HT-29 (cell line): Measurements from ENCODE around the gene DIP2B. TPM values are rescaled to one million over a fixed set of nuclear protein-coding genes. Genes with fewer than 3 reads are reported as not detected.

Experiments
- DNase-seq: peaks from one replicate; pipeline ENCODE4 v3.0.0-alpha.2; 2015; ENCODE audit warnings: low spot score
- total RNA-seq: library from RNA; depleted of rRNA; stranded (reverse); fragments of >200 nt; shearing (Covaris generic); gene quantifications from 2 replicates; pipeline ENCODE4 v1.2.3, GENCODE V29; 2014

DIP2B gene
- total RNA-seq, 1 experiment from 2014 or later: 21.4 TPM

DNA sequence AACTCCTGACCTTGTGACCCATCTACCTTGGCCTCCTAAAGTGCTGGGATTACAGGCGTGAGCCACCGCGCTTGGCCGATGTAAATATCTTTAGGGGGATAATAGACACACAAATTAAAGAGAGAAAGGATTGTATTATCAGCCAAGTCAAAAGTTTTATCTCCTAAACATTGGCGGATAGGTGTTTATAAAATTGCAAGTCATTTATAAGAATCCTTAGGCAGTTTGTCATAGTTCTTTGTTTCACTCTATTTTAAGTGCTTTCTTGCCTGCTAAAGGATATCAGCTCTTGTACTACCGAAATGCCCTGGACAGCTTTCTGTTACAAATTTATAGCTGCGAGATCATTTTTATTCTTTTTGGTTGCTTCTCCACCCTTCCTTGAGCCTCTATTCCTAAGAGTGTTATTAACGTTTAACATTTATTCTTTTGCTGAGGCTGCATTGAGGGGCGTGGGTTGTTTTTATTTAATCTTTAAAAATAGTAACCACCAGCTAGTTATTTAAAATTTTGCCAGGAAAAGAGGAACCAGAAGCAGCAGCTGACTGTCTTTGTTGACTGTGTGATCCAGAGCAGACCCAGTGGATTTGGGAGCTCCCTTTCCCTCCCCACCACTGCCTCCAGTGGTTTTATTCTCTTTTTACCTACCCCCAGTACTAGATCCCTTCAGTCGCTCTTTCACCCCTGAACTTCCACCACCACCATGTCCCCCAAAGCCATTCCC is 106.4 kb downstream of the DIP2B start:
- no peak for DNase-seq

DNA sequence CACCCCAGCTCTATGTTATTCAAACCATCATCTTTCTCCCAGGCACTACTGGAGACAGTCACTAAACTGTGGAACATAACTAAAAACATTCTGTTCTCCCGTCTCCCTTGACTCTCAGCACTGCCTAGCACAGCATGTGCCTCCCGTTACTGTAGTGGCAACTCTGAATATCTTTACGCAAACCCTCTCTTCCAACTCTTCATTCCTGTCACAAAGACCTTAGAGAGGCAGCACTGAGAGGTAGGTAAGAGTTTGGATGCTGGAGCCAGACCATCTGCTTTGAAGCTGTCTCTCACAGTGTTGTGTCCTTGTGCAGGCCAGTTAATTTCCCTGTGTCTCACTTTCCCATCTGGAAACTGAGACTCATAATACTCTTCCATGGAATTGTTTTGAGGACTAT is 108.1 kb downstream of the DIP2B start:
- DNase-seq: no peak

DNA sequence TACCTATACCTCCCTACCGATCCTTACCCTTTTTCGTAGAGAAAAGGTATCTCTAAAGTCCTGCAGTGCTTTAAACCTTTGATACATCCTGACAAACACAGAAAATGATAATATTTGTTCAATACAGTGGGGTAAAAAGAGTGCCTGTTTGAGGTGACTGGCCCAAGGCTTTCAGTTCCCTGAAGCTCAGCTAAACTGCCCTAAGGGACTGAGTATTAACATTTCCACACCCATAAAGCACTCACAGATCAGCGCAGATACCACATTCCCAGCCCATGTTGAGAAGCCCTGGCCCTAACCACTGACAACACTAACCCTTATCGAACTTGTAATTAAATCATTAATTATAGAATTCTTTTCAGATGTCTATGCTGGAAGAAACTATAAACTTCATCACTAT is 108.7 kb downstream of the DIP2B start:
- DNase-seq: no peak

DNA sequence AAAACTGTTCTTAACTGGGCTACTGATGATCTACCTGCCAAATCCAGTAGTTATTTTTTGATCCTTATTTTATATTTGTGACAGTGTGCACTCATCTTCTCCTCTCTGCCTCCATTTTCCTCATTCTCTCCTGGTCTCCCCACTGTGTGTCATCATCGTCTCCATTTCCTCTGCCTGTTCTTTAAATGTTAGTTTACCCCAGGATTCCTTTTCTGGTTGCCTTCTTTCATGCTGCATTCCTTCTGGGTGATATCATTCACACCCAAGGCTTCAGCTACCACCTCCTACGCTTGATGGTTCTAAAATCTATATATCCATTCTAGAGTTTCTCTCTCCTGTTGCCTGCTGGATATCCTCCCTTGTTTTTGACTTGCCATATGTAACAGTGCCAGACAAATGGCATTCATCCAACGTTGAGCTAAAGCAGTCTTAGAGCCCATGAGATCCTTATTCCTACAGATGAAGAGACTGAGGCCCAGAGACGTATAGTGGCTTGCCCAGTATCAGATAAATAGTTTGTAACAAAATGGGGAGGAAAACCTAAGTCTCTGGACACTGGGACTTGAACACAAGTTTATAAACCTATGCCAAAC is 109.5 kb downstream of the DIP2B start:
- no peak for DNase-seq

DNA sequence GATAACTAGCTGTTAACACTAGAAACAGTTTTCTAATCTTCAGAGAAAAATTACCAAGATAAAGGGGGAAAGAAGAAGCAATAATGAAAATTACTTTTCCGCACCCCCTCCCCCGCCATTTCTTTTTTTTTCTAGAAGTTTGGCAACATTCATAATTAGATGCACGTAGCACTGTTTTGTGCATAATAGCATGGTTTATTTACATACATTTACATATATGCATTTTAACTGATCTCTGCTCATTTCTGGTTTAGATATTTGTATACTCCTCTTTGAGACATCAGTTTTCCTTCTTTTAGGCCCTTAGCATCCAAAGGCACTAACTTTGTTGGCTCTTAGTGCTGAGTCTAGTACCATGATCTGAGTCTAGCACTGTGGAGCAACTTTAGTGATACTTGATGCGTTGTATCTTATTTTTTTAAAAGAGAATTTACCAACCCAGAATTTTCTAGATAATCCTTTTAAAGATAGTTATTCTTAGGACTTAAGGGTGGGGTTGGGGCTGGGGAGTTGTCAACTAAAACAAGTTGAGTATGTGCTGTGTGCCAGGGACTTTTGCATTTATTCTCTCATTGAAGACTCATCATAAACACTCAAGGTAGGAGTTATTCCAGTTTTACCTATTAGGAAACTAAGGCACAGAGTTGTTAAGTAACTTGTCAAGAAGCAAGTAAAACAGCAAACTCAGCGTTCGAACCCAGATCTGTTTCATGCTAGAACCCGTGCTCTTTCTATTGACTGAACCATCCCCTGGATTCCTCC is 110.5 kb downstream of the DIP2B start:
- DNase-seq: no peak

DNA sequence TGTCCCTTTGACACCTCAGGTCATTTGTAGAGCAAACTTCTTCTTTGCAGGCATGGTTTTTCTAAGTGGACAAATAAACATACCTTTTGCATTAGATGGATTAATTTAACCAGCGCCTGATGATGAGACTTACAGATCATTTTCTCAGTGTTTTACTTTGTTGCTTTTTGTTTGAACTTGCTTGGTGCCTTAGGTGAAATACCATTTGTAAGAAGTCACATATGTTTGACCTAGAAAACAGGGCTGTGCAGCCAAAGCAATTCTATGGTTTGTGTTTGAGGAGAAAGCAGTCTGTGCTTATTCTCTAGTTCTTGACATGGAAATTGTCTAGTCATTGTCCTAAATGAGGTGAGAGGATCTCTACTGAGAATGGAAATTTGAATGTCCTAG is 111.1 kb downstream of the DIP2B start:
- no peak for DNase-seq

DNA sequence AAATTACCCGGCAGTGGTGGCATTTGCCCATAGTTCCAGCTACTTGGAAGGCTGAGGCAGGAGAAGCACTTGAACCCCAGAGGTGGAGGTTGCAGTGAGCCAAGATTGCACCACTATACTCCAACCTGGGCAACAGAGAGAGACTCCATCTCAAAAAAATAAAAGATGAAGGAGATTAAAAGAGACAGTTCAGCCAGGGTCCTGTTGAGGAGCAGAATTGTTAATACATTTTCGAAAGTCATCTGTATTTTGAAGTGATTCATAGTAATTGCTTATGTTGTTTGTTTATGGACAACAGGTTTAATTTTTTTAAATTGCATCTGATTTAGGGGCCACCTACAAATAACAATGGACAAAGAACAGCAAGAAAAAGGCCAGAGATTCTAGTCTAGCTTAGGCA is 112.9 kb downstream of the DIP2B start:
- no peak for DNase-seq

DNA sequence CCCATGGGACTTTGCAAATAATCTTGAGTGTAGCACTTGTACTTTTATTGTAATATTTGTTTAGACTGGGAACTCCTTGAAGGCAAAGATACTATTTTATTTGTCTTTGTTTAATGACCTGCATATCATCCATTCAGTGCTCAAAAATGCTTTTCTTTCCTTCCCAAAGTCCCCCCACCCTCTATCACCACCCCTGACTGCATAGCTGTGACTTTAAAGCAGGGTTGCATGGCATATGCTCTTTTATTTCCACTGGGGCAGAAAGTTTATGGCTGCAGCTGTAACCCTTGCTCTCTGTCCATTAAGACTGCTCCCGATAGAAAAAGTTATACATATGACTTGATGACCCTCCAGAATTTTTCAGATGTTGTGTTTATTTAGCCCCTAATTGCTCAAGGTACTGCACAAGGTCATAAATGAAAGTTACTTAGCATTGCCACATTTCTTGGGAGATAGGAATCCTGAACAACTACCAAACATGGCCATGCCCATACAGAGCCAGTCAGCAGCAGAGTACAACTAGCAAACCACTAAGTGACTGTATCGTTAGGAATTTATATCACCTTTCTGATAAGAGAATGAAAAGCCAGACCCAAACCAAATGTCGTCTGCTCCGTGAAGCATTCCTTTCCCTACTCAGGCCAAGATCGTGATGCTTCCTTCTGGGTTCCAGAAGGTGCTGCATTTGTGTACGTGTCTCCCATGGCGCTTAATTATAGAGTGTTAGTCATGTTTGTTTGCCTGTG is 114.3 kb downstream of the DIP2B start:
- no peak for DNase-seq

DNA sequence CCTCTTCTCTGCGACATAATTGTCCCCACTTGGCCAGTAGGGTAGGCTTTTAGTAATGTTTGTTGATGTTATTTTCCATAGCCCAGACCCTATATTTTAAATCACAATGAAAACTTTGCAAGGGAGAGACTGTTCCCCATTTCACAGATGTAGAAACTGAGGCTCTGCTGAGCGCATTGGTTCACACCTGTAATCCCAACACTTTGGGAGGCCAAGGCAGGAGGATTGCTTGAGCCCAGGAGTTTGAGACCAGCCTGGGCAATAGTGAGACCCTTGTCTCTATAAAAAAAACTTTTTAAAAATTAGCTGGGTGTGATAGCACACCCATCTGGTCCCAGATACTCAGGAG is 114.8 kb downstream of the DIP2B start:
- no peak for DNase-seq

DNA sequence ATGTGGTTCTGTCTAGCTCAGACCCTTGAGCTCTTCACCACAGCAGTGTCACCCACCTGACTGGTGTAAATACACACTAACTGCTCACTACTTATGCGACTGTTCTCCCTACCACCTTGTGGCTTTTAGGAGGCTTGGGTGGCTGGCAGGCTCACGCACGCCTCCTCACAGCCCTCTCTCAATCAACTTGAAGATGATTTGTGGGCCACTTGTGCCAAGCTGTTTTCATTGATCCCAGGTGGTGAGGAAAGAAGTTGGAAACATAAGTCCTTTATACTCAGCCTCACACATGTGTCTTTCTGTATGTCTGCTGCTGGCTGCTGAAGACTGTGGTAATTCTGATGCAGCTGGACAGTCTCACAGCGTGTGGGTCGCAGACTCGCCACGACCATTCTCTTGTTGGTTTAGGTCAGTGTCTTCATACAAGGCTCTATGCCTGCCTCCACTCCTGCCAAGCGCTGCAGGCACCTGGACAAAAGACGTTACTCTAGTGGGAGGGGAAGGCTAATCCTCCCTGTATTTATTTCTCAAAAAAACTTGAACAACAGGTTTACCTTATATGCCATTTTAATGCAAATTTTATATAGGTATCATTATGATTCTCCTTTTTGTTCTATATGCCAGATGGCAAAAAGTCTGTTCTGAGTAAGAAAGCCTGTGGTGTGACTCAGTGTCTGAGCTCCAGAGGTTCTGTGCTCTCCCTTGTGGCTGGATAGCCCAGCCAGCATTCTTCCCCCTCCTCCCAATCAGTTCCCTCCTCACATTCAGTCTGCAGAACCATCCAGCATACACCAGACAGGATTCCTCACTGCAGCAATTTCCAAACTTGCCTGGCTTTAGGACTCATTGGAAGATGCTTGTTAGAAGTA is 115.6 kb downstream of the DIP2B start:
- no peak for DNase-seq

DNA sequence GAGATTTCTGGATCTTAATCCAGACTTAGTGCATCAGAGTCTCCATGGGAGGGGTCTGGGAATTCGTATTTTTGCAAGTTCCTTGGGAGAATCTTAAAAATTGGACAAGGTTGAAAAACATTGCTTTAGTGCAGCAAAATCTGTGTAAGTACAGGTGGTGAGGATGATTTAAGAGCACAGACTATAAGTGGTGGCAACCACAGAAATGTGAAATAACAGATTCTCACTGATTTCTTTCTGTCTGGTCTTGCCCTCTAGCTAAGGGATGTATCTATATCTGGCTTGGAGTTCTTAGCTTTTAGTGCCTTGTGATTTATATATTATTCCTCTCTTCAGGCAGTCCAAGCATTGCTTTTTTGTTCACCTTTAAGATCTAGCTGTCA is 116.2 kb downstream of the DIP2B start:
- DNase-seq: no peak

DNA sequence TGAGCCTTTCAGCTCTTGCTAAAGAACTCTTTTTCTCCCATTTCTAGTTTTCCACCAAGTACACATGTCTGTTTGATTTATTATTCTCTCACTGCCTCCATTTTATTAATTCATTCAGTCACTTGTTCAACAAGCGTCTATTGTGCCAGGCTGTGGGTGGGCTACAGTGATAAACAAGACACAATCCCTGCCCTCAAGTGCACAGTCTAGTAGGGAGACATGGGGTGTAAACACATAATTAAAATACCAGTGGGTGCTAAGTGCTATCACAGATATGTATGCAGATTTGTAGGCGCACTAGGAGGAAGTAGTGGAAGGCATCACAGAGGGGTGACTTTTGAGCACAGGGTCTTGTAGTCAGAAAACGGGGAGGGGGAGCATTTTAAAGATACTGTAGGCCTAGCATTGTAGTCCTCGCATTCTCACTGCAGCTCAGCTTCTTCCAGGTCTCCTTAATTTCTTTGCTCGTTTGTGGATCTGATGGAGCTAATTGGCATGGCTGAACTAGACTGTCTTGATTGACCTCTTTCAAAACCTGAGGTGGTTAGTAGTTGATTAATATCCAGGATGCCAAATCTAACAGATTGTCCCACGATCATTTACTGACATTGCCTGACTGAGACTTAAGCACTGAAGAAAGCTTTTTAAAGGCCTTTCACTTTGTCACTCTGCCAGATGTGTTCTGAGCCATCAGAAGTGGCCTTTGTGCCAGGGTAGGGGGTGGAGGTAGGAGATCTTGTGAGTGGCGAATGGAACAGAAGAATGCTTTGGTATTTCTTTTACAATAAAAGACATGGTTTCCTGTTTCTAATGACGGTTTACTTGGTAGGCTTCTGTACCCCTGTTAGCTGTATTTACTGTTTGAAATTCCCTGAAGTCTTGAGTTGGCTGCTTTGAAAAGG is 116.9 kb downstream of the DIP2B start:
- no peak for DNase-seq

DNA sequence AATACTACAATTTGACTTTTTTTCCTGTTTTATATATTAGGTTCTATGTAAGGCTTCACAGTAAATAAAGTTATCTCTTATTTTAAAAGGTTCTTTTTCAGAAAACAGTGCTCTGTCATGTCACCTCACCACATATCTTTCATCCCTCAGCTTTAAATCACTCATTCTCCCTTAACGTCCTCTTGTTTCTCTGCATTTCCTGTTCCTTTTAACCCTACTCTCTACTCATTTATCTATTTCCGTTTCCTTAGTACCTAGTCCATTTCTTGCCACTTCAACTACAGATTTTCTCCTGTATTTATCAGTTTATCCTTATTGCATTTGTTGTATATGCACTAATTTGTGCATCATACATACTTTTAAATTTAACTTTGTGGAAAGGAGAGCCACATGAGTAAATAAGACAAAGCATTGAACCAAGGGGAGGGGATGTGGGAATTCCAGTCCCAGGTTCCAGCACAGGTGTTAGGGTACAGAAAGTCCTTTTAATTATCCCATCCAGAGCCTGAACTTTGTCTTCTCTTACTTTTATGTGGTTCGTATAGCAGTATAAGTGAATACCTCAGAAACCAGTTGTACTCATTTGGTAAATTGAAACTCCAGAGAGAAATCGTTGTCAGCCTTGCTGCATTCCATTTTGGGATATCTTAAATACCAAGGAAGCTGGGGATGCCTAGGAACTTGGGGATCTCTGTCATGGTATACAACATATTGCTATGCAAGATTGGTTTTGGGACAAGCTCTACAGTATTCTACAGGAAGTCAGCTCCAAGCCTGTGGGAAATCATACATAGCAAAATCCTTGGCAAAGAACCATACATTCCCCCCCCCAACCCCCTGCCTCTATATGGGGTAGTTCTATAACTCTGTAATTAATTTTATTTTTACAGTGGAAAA is 120.5 kb downstream of the DIP2B start:
- DNase-seq: no peak

DNA sequence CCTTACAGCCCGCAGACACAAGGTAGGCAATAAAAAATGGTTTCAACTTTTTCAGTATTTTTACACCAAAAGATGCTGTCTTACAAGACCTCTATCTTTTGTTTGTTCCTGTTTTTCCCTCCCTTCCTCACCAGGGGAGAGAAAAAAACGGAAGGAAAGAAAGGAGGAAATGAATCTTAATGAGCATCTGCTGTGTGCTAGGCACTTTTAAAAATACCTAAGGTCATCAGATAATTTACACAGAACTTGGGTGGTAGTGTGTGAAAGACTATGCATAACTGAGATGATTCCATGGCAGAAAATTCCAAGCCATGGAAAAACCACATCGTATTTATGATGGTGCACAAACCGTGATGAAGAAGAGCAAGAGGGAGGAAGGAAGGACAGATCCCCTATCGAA is 121.2 kb downstream of the DIP2B start:
- no peak for DNase-seq

DNA sequence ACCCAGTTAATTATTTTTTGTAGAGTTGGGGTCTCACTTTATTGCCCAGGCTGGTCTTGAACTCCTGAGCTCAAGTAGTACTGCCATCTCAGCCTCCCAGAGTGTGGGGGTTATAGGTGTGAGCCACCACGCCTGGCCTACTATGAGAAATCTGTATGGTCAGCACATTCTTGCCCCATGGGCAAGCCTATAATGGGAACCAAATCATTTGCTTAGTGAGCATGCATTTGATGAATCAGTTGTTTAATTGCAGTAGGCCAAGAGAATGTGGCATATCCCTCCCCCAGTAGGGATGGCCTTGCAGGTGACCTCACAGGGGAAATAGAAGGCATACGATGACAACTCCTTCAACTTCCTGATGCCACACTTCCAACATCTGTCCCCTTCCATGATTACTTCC is 122.7 kb downstream of the DIP2B start:
- no peak for DNase-seq

DNA sequence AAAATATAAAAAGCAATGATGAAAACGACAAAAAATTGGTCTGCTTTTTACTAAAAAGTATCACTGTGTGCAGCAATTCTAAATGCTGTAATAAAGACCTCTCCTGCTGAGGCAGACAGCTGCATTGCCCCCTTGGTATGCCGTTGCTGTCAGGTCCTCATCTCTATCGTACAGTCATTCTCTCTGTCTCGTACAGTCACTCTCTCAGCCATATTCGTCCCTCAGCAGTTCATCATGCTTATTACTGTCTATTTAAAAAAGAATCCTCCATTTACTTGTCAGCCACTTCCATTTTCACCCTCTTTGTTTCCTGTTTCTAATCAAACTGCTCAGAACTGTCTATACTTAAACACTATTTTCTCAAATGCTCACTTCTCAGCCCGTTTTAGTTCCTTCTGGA is 123.6 kb downstream of the DIP2B start:
- no peak for DNase-seq

DNA sequence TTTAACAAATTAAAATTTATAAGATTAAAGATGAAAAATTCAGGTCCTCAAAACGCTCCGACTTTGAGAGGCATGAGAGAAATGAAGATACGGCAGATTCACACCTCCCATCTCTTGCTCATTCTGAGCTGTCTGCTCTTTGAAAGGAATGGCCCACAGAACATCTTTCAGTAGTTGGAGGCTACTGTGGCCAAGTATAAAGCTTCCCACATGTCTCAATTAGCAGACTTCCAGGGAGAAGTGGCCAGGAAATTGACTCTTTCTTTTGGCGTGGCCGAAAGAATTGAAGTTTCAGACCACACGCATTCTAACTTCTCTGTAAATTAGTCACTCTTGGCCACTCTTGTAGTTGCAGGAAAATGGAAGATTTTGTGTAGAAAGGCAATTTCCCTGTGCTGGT is 129.2 kb downstream of the DIP2B start:
- no peak for DNase-seq

DNA sequence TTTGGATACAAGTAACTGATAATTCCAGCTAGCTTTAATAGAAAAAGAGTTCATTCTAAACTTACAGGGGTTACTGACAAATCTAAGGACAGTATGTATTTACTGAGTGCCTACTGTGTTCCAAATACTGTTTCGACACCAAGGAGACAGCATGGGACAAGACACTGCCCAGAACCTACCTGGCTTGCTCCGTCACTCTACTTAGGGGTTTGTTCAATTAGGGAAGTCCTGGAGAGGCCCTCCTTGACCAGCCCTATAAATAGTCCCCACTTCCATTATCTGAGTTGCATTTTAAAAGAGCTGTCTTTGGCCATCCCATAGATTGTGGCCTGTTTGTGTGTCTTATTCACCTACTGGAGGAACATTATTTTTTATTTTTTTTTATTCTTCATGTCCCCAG is 129.6 kb downstream of the DIP2B start:
- no peak for DNase-seq

DNA sequence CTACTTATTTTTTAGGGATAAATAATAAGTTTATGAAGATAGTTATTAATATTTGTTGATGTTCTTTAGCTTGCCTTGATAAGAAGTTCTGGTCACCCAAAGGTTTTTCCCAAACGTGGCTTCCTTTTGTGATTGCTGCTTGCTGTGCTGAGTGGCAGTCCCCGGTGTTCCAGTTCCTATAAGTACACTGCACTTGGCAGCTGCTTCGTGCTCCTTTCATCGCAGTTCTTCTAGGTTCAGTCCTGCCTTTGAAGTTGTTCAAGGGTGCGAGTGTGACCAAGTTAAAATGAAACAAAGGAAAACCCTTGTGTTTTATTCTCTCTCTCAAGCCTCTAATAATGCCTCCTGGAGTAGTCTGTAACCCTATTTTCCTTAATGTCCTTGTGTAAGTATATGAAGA is 130.6 kb downstream of the DIP2B start:
- DNase-seq: no peak
